Stimulated activated CD4-positive, alpha-beta T cell treated with anti-CD3 and anti-CD28 coated beads, TNF-alpha, amount 100 ng/mL, for 4 hours (primary cell): ENCODE results near the gene OR2C3.
"Not testable (repeated sequence)": the region's sequence is repeated elsewhere in the genome, so short reads cannot be mapped to it uniquely, and the experiment has no call there.

Source experiments
- DNase-seq, 3 experiments: peaks; one replicate each; pipeline ENCODE4 v3.0.0-alpha.2; 2020; ENCODE audit warnings: low read depth in 3 of 3

Gene OR2C3

DNA sequence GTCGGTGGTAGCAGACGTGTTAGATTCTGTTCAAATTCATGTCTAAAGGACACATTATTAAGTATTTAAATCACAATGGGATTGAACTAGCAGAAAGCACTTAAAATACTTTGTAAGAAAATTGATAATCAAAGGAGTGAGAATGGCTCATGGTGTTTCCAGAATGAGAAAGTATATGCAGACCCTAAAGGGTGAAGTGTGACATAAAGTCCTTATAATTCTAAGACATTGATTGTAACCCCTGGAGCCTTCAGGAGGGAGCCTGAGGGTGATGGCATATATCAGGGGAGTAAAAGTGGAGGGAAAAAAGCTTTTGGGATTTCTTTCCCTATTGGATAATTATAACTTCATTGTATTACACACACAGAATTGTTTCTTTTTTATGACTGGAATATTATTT, at the start of gene OR2C3:
OR2C3 (minus strand) TSS at position 101 of the 400 bp plus-strand sequence. CDS start 3,929 bp downstream, outside the sequence.
- DNase-seq: no peak

DNA sequence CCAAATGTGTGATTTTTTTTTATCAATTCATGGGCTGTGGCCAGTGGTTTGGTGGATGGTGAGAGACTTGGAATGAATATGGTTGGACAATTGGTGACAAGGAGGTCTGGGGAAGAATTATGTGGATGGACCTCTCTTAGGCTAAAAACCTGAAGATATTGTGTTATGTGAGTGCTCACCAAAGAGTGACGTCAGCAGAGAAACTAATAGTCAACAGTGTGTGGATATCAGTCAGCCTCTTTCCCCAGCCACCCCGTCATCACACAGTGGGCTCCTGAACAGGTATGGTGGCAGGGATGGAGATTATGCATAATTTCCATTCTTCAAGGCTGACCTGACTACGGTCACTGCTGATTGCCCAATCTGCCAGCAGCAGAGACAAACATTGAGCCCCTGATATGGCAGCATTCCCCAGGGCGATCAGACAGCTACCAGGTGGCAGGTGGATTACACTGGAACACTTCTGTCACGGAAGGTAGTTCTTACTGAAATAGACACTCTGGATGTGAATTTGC, 42.8 kb upstream of the OR2C3 start:
- no peak for DNase-seq

GRCh38 chr1:247576514-247576913, 40.3 kb upstream of the OR2C3 start:
- no peak for DNase-seq

DNA sequence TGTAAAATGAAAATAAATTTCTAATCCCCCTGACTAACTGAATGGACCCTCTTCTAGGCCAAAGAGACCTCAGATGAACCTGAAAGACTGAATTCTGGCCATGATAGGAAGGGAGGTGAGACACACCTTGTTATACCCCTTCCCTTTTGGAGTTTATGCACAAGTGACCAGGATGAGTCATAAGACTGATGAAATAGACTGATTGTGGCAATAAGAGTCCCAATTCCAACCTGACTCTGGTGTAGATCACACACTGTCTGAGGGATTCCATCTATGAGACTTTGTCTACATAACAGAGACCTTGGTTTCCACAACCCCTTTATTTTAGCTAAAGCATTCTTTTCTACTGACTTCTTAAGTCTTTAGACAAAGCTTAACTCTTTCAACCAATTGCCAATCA, 38.4 kb upstream of the OR2C3 start:
- DNase-seq: no peak

- DNase-seq: no peak
These were observed 38.0 kb upstream of the OR2C3 start for GRCh38 chr1:247574236-247574635.

DNA sequence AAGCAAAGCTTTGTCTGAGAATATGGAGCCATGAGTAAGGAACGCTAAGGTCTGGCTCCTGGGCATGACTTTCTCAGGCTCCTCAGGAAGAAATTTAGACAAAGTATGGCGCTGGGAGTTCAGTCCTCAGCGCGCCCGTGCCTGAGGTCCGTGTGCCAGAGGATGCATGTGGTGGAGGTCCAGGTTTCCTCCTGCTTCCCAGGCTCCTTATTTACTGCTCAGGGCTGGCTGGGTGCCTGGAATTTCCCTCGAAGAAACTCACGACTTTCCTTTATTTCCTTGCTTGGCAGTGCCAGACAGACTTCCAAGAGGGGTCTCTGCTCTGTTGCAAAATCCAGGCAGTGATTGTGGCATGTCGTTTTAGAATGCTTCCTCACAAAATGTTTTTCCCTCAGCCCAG, 26.0 kb upstream of the OR2C3 start:
- no peak for DNase-seq

- no peak for DNase-seq
These were observed 25.5 kb upstream of the OR2C3 start for GRCh38 chr1:247561711-247562110.

- DNase-seq: no peak
These were observed 21.9 kb upstream of the OR2C3 start for GRCh38 chr1:247557926-247558674.

DNA sequence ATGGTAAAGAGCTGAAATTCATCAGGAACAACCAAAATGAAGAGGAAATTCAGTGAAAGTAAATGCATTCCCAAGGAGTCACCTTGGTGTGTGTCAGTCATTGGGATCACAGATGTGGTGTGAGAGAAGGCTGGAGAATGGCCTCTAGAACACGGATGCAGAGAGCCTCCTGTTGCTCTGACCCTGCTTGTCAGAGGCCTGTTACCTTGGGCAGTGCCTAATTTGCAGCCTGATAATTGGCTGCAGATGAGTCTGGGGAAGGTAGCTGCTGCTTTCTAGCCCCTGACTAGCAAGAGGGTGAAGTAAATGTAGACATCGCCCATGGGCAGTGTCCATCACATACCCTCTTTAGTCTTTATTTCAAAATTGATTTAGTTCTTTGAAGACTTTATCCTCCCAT, 16.0 kb upstream of the OR2C3 start:
- DNase-seq: no peak

DNA sequence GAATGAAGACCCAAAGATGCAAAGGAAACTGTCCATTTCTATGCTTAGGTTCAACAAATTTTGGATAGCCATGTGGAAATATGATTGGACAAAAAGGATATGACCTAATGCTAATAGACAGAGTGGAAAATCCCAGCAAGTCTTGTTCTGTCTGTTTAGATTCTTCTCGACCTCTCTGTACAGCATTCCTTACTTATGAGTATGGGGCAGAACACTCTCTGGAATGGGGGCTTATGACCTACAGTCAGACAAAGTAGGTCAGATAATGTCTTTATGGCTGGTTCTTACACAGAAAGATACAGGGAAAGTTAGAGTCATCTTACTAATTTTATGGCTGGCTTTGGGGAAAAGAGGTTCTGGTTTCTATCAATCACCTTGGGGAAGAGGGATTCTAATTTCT, 15.5 kb upstream of the OR2C3 start:
- DNase-seq: no peak

- no peak for DNase-seq
These were observed 12.5 kb upstream of the OR2C3 start, which contains the start of gene GCSAML for GRCh38 chr1:247548769-247549182. Gene GCSAML (plus strand): TSS chr1:247549134. CDS start chr1:247549192, 58 bp downstream.

DNA sequence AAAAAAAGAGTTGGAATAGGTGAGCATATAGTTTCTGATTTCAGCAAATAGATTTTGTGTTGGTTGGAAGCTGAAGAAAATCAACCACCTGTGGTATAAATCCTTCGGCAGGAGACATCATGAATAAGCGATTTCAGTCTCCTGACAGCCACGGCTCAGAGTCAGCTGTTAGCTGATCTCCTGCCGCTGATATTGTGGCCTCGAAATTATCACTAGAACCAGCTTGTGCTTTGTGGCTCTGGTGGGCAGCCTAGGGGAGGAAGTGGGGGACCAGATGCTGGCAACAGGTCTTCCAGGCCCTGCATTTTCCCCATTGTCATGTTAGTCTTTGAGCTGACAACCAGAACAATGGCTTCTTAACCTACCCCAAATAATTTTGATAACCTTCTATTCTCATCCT, 11.9 kb upstream of the OR2C3 start:
- DNase-seq: no peak

DNA sequence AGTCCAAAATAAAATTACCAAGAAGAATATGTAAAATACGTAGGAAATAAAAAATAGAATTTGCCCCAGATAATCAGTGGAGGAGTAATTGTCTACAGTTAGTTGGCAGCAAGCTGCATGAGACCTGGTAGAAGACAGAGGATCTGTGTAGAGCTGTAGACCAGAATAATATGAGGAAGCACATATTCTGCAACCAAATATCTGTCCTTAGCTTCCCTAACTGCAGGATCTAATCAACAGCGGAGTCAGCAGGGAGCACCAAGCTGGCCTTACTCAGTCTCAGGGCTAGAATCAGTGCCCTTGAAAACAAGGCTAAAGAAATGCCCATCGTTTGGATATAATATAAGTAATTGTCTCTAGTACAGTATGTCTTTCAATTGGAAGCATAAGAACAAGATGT, 6.6 kb upstream of the OR2C3 start:
- DNase-seq: no peak

DNA sequence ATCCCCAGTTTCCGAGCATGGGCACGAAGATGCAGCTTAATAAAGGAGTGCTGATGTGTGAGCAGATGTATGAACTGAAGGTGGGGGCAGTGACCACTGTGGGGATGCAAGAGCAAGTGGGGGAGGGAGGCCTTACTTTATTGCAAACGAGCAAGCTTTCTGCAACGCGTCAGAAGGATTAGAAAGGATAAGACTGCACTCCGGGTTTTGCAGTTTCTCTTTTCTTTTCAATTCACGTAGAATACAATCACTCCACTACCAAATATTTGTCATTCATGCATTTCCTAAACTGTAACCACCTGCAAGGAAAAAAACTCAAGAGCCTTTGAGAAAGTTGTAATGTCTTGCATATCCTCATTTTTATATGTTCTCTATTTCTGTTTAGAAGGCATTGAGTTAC, 4.3 kb upstream of the OR2C3 start:
- DNase-seq: no peak

GRCh38 chr1:247539215-247539614, 3.0 kb upstream of the OR2C3 start:
- DNase-seq: no peak

- no peak for DNase-seq
These were observed 2.3 kb upstream of the OR2C3 start for GRCh38 chr1:247538561-247538960.

GRCh38 chr1:247535402-247535801, 838 bp downstream of the OR2C3 start:
- DNase-seq: no peak

GRCh38 chr1:247531937-247532336, 4.3 kb downstream of the OR2C3 start:
- no peak for DNase-seq

DNA sequence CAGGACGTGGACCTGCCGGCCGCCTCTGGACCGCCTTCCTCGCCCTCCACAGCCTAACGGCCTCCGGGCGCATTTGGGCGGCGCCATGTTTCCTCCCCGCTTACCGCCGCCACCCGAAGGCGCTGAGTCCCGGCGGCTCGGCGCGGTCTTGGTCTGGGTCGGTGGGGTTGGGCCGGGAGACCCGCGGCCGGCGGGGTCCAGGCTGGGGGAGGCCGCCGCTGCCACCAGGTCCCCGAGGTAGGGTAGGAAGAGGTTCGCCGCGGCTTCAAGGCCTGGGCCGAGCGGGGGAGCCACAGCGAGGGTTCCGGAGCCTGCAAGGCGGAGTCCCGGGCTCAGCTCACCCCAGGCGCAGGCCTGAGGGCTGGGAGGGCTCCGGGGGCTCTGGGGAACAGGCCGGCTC, 5.5 kb downstream of the OR2C3 start:
- no peak for DNase-seq

DNA sequence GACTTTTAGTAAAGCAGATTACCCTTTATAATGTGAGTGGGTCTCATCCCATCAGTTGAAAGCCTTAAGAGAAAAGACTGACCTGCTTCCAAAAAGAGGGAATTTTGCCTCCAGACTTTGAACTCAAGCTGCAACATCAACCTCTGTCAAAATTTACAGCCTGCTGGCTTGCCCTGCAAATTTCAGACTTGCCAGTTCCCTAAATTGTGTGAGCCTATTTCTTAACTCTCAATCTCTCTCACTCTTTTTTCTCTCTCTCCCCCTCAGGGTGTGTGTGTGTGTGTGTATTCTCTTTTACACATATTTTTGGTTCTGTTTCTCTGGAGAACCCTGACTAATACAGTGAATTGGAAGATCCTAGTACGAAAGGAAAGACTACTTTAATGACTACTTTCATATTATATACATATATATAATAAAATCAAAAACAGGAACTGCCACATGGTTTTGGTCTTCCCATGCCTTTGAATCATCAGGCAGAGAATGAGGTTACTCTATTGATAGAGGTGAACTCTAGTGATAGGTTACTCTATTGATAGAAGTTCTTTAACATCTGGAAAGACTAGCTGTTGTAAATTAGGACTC, 6.4 kb downstream of the OR2C3 start:
- DNase-seq: no peak

- no peak for DNase-seq
These were observed 7.3 kb downstream of the OR2C3 start for GRCh38 chr1:247528812-247529474.

- not testable (repeated sequence) for DNase-seq
These were observed 14.4 kb downstream of the OR2C3 start for GRCh38 chr1:247521886-247522285.

DNA sequence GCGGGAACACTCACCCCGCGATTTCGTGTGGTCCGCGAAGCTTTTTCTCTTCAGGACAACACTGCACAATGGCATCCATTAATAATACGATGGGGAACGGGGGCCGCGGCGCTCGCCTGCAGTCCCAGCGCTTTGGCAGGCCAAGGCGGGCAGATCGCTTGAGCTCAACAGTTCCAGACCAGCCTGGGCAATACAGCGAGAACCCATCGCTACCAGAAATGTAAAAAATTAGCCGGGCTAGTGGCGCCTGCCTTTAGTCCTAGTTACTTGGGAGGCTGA, 17.7 kb downstream of the OR2C3 start:
- no peak for DNase-seq
